Keratinocyte (primary cell): ENCODE results near the gene SLC7A5. TPM values are rescaled to one million over a fixed set of nuclear protein-coding genes. Genes with fewer than 3 reads are reported as not detected.
"Not testable (repeated sequence)": the region's sequence is repeated elsewhere in the genome, so short reads cannot be mapped to it uniquely, and the experiment has no call there.

Source experiments
- DNase-seq: peaks from one replicate; pipeline ENCODE4 v3.0.0-alpha.2; 2011; ENCODE audit warnings: low read depth, missing footprints, low spot score
- FAIRE-seq: peaks from 2 replicates; lab custom pipeline; 2011; peaks lifted over from hg19 to GRCh38; lab: Jason Lieb, UNC
- H2AFZ ChIP-seq: 2 replicates; pipeline ENCODE4 v1.6.0; 2012; ENCODE audit warnings: low read length, control low read depth, inconsistent platforms; ENCODE audit not compliant: control insufficient read depth
- H3K27ac ChIP-seq: 2 replicates; pipeline ENCODE4 v1.5.1; 2011; ENCODE audit warnings: low read length; ENCODE audit not compliant: control insufficient read depth, insufficient read depth
- H3K27me3 ChIP-seq: 3 replicates; pipeline ENCODE4 v1.6.0; 2011; ENCODE audit warnings: low read length; ENCODE audit not compliant: control insufficient read depth, insufficient read depth; ENCODE audit errors: extremely low read depth
- H3K36me3 ChIP-seq, 2 experiments: 2 replicates in 1 of 2; 3 replicates in 1 of 2; pipeline ENCODE4 v1.5.1; 2011; ENCODE audit warnings: low read length in 2 of 2, mild to moderate bottlenecking in 1 of 2; ENCODE audit not compliant: control insufficient read depth in 2 of 2, insufficient read depth in 2 of 2; ENCODE audit errors: extremely low read depth in 1 of 2
- H3K4me1 ChIP-seq: 3 replicates; pipeline ENCODE4 v1.5.1; 2011; ENCODE audit warnings: low read length; ENCODE audit not compliant: control insufficient read depth, insufficient read depth; ENCODE audit errors: extremely low read depth
- H3K4me2 ChIP-seq: 3 replicates; pipeline ENCODE4 v1.6.0; 2011; ENCODE audit warnings: low read depth, low read length; ENCODE audit not compliant: control insufficient read depth, insufficient read depth; ENCODE audit errors: extremely low read depth
- H3K4me3 ChIP-seq, 3 experiments: fragments of 200-600 bp in 1 of 3; sonication (generic) in 1 of 3; 2 replicates in 2 of 3; 3 replicates in 1 of 3; pipeline ENCODE4 v1.5.1; 2011 to 2016; ENCODE audit warnings: low read length in 3 of 3, mild to moderate bottlenecking in 3 of 3, control low read depth in 2 of 3, inconsistent platforms in 1 of 3, low read depth in 1 of 3, mixed read lengths in 1 of 3, mixed run types in 1 of 3, moderate library complexity in 1 of 3; ENCODE audit not compliant: control insufficient read depth in 2 of 3, insufficient read depth in 2 of 3; ENCODE audit errors: extremely low read depth in 1 of 3
- H3K79me2 ChIP-seq: 2 replicates; pipeline ENCODE4 v1.6.0; 2012; ENCODE audit warnings: low read length; ENCODE audit not compliant: control insufficient read depth, insufficient read depth
- H3K9ac ChIP-seq: 3 replicates; pipeline ENCODE4 v1.6.0; 2011; ENCODE audit warnings: low read length; ENCODE audit not compliant: control insufficient read depth, insufficient read depth; ENCODE audit errors: extremely low read depth
- H3K9me1 ChIP-seq: 3 replicates; pipeline ENCODE4 v1.6.0; 2011; ENCODE audit warnings: low read length; ENCODE audit not compliant: control insufficient read depth, insufficient read depth; ENCODE audit errors: extremely low read depth
- H3K9me3 ChIP-seq: 2 replicates; pipeline ENCODE4 v1.5.1; 2012; ENCODE audit warnings: low read depth, low read length; ENCODE audit not compliant: control insufficient read depth
- H4K20me1 ChIP-seq: 3 replicates; pipeline ENCODE4 v1.6.0; 2011; ENCODE audit warnings: low read length; ENCODE audit not compliant: control insufficient read depth, insufficient read depth; ENCODE audit errors: extremely low read depth
- EZH2 ChIP-seq: IDR thresholded peaks from one replicate; pipeline ENCODE4 v1.6.1; 2012; ENCODE audit warnings: inconsistent platforms, mild to moderate bottlenecking, low read length, moderate library complexity
- dilution Hi-C: fragments of 300-500 bp; cut with MboI; formaldehyde crosslinking; loops from one replicate; pipeline ENCODE4 v1.7.0; 2020; ENCODE audit warnings: low sequenced_read_pairs; ENCODE audit not compliant: extremely low pct_ligation_motif_present
- polyA plus RNA-seq, 5 experiments: library from polyadenylated mRNA; depleted of rRNA in 3 of 5; stranded (reverse) in 3 of 5; stranded (forward) in 1 of 5; unstranded in 1 of 5; fragments of >200 nt; gene quantifications; 1 replicate in 1 of 5; 2 replicates in 3 of 5; 3 replicates in 1 of 5; pipeline versions ENCODE4 v1.2.1 to v1.2.3, GENCODE V29; 2011 to 2012; ENCODE audit warnings: missing spikeins in 2 of 5, low read depth in 1 of 5, low replicate concordance in 1 of 5
- TF ChIP-seq, protein P1 (sequence below), 3 experiments: IDR thresholded peaks in 1 of 3; conservative IDR thresholded peaks in 1 of 3; optimal IDR thresholded peaks in 1 of 3; 2 replicates in 2 of 3; 3 replicates in 1 of 3; pipeline versions ENCODE3 to v1.5.1; 2011; ENCODE audit warnings: low read length in 3 of 3, mild to moderate bottlenecking in 3 of 3, moderate library complexity in 2 of 3, control low read depth in 1 of 3, inconsistent platforms in 1 of 3; ENCODE audit not compliant: insufficient read depth in 2 of 3; ENCODE audit errors: extremely low read depth in 1 of 3

Gene SLC7A5
- polyA plus RNA-seq, 1 donor (not counting 4 experiments of a cell fraction or from before 2014, with no cell fraction given) = 114 TPM

DNA sequence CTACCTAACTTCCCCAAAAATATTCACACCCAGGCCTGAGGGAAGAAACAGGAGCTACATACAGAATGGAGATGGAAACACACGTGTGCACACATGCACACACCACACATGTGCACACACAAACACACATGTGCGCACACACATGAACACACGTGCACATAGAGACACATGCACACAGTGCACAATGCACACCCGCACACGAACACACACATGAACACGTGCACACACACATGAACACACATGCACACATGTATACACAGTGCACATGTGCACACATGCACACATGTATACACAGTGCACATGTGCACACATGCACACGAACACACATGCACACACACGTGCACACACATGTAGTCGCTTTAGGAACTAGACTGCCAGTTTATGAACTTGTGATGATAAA, 48.2 kb upstream of the SLC7A5 start:
- Histone ChIP-seq H2AFZ (no peak overlapping the region), H3K27me3 (peaks cover 9% of the 10 kb centered on the region), H3K4me2 (no peak overlapping the region), H3K9ac (no peak overlapping the region), H4K20me1 (no peaks in the 10 kb centered on the region), H3K36me3 (no peaks in the 10 kb centered on the region), H3K79me2 (no peaks in the 10 kb centered on the region), H3K27ac (no peak overlapping the region), H3K9me1 (no peaks in the 10 kb centered on the region), H3K9me3 (no peaks in the 10 kb centered on the region), H3K4me1 (peaks cover 5% of the 10 kb centered on the region), H3K4me3 (no peak overlapping the region)
- DNase-seq (no peak), FAIRE-seq (no peak)
- dilution Hi-C loops = no loop called here
- TF ChIP-seq EZH2 = no peak
- TF ChIP-seq, protein P1, sequence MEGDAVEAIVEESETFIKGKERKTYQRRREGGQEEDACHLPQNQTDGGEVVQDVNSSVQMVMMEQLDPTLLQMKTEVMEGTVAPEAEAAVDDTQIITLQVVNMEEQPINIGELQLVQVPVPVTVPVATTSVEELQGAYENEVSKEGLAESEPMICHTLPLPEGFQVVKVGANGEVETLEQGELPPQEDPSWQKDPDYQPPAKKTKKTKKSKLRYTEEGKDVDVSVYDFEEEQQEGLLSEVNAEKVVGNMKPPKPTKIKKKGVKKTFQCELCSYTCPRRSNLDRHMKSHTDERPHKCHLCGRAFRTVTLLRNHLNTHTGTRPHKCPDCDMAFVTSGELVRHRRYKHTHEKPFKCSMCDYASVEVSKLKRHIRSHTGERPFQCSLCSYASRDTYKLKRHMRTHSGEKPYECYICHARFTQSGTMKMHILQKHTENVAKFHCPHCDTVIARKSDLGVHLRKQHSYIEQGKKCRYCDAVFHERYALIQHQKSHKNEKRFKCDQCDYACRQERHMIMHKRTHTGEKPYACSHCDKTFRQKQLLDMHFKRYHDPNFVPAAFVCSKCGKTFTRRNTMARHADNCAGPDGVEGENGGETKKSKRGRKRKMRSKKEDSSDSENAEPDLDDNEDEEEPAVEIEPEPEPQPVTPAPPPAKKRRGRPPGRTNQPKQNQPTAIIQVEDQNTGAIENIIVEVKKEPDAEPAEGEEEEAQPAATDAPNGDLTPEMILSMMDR (optimal IDR thresholded peaks at IDR 0.05 in 1 of 3, IDR thresholded peaks at IDR 0.05 in 1 of 3, conservative IDR thresholded peaks at IDR 0.05 in 1 of 3; ENCODE audit: extremely low read depth in 1 of 3, insufficient read depth in 2 of 3, low read length in 3 of 3) = no peak

DNA sequence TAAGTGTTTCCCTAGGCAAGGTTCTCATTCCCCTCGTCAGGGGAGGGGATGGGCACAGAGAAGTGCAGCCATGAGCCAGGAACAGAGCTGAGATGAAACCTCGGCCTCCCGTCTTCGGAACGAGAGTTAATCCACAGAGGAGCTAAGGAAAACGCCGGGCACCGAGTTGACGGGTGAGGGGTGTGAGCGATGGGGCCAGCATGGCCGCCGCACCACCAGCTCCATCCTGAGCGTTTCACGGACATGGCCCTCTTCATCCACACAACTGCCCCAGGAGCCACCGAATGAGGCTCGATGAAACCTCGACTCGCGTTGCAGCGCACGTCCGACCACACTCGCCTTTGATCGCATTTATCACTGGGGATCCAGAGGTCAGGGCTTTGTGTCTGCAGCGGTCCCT, 45.5 kb upstream of the SLC7A5 start:
- FAIRE-seq = no peak

DNA sequence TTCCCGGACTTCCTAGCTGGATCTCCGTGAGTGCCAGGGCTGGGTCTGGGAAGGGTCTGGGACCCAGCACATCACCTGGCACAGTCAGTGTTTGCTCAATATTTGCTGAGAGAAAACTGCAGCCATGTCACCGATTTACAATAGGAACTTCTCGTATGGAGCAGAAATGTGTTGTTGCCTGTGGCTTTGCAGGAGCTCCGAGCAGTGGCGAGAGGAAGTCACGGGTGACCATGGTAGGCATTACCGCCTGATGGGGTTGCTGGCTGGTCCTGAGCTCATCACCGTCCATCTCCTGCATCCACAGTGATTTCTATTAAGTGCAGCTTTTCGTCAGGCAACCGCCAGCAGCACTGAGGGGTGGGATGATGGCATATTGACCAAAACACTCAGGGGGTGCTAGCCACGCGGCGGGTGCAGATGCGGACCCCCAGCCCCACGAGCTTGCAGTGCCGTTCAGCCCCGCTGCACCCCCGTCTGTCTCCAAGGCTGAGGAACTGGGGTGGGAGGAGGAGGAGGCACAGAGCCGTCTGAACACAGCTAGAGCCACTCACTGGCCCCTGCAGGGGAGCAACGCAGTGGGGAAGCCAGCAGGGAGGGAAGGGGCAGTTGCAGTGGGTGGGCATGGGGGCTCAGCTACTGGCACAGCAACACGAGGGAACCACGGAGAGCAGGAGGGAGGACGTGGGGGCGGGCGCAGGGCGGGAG, 44.9 kb upstream of the SLC7A5 start:
- H3K9me1 ChIP-seq, H3K27ac ChIP-seq, H2AFZ ChIP-seq, H3K9me3 ChIP-seq, H3K4me1 ChIP-seq, H3K4me3 ChIP-seq, H3K27me3 ChIP-seq, dilution Hi-C loops, H3K4me2 ChIP-seq, DNase-seq, H3K36me3 ChIP-seq, H3K79me2 ChIP-seq, FAIRE-seq, H4K20me1 ChIP-seq, H3K9ac ChIP-seq: not testable (repeated sequence)

More for the DNA sequence above, 45.5 kb upstream of the SLC7A5 start:
- no peaks in the 10 kb centered on the region for H4K20me1 ChIP-seq
- no peaks in the 10 kb centered on the region for H3K79me2 ChIP-seq
- no peaks in the 10 kb centered on the region for H3K9me1 ChIP-seq
- H2AFZ ChIP-seq = no peak overlapping the region
- TF ChIP-seq, protein P1 (optimal IDR thresholded peaks at IDR 0.05 in 1 of 3, IDR thresholded peaks at IDR 0.05 in 1 of 3, conservative IDR thresholded peaks at IDR 0.05 in 1 of 3; ENCODE audit: extremely low read depth in 1 of 3, insufficient read depth in 2 of 3, low read length in 3 of 3) = no peak
- TF ChIP-seq EZH2 = no peak
- dilution Hi-C loops = no loop called here
- H3K9me3 ChIP-seq = no peaks in the 10 kb centered on the region
- no peaks in the 10 kb centered on the region for H3K36me3 ChIP-seq
- no peak overlapping the region for H3K4me2 ChIP-seq
- peaks cover 6% of the 10 kb centered on the region for H3K27me3 ChIP-seq
- H3K27ac ChIP-seq = no peak overlapping the region
- DNase-seq = no peak
- H3K4me1 ChIP-seq = peaks cover 5% of the 10 kb centered on the region
- H3K9ac ChIP-seq = no peak overlapping the region
- no peak overlapping the region for H3K4me3 ChIP-seq

DNA sequence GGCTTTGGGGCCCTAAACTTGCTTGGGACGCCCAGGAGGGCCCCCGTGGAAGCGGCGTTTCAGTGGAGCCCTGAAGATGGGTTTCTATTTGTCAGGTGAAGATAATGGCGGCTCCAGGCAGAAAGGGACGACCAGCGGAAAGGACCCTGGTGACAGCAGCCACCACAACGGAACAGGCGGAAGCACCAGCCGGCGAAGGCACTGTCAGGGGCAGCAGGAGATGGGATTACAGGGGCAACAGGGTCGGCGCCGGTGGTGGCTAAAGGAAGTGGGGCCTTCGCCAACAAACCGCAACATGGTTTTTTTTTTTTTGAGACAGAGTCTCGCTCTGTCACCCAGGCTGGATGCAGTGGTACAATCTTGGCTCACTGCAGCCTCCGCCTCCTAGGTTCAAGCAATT, 43.4 kb upstream of the SLC7A5 start:
- H3K27ac ChIP-seq, H3K4me1 ChIP-seq, FAIRE-seq, H3K9me1 ChIP-seq, H2AFZ ChIP-seq, H4K20me1 ChIP-seq, H3K79me2 ChIP-seq, DNase-seq, H3K9ac ChIP-seq, dilution Hi-C loops, H3K4me2 ChIP-seq, H3K36me3 ChIP-seq, H3K9me3 ChIP-seq, H3K27me3 ChIP-seq, H3K4me3 ChIP-seq: not testable (repeated sequence)
